KOPT-K1 (cell line): ENCODE results near the gene PCARE.

Experiments
- H3K27ac ChIP-seq: fragments of 200-600 bp; sonication (generic); 2 replicates; pipeline ENCODE4 v1.5.1; 2016; ENCODE audit warnings: antibody characterized with exemption, mild to moderate bottlenecking, low read depth, low read length; ENCODE audit not compliant: poor library complexity, severe bottlenecking
- H3K36me3 ChIP-seq: fragments of 200-600 bp; sonication (generic); 2 replicates; pipeline ENCODE4 v1.5.1; 2017; ENCODE audit warnings: antibody characterized with exemption, mild to moderate bottlenecking, low read length, moderate library complexity; ENCODE audit not compliant: insufficient read depth
- H3K9me3 ChIP-seq: fragments of 200-600 bp; sonication (generic); 2 replicates; pipeline ENCODE4 v1.5.1; 2017; ENCODE audit warnings: antibody characterized with exemption, low read length, mild to moderate bottlenecking; ENCODE audit not compliant: insufficient read depth, poor library complexity, severe bottlenecking

PCARE gene

GRCh38 chr2:29061176-29061575 lies 13.1 kb downstream of the PCARE start:
- Histone ChIP-seq H3K27ac (no peak overlapping the region), H3K9me3 (no peaks in the 10 kb centered on the region), H3K36me3 (no peaks in the 10 kb centered on the region)

DNA sequence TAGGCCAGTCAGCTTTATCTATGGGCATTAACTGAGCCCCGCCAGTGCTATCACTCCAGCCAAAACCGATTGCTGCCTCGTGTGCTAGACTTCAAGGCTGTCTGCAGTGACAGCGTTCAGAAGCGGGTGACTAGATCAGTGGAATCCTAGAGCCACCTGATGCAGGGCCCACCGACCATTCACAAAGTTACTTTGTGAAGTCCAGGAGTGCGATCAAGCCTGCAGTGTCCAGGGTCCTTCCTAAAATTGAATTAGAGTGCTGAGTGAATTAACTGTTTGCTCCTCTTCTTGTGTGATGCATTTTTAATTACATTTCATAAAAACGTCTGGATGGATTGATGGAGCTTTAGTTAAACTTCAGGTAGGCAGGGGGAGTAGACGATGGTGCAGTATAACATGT lies 13.9 kb downstream of the PCARE start:
- Histone ChIP-seq H3K36me3 (no peaks in the 10 kb centered on the region), H3K27ac (no peak overlapping the region), H3K9me3 (no peaks in the 10 kb centered on the region)

GRCh38 chr2:29059624-29060023 lies 14.7 kb downstream of the PCARE start:
- no peaks in the 10 kb centered on the region for H3K36me3 ChIP-seq
- no peak overlapping the region for H3K27ac ChIP-seq
- no peaks in the 10 kb centered on the region for H3K9me3 ChIP-seq

DNA sequence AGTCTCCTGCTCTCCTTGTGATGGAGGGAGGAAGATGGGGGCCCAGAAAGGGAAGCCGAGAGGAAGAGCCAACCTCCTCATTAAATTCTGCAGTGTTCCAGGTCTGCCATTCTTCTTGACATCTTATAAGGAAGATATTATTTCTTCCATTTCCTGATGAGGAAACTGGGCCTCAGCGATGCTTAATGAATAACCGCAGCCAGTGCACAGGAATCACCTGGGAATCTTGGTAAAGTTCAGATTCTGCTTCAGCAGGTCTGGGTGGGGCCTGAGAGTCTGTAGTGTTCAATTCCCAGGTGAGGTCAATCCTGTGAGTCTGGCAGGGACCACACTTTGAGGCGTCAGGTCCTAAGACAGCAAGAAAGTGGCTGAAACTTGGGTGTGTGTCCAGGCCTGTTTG lies 17.3 kb downstream of the PCARE start:
- no peak overlapping the region for H3K27ac ChIP-seq
- H3K36me3 ChIP-seq = no peaks in the 10 kb centered on the region
- no peaks in the 10 kb centered on the region for H3K9me3 ChIP-seq

- no peak overlapping the region for H3K27ac ChIP-seq
- no peaks in the 10 kb centered on the region for H3K9me3 ChIP-seq
- no peaks in the 10 kb centered on the region for H3K36me3 ChIP-seq
These were observed 17.9 kb downstream of the PCARE start for GRCh38 chr2:29056452-29056851.

GRCh38 chr2:29055601-29056000 lies 18.7 kb downstream of the PCARE start:
- H3K9me3 ChIP-seq = no peaks in the 10 kb centered on the region
- no peak overlapping the region for H3K27ac ChIP-seq

DNA sequence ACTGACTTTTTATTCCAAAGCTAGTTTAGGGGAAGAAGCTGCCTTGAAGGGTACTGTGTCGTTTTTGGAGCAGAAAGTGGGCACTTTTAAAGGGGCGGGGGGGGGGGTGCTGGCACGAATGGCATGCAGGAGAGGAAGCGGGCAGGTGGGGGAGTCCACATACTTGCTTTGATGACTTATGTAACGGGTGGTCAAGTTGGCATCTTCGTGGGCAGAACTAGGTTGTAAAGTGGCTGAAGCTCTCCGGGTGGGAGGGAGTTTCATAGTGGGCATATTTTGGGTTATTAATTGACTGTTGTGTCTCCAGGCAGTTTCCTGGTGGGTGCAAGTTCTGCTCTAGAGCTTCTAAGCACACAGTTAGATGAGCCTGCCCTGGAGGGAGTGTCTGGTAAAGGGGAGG lies 19.9 kb downstream of the PCARE start:
- H3K27ac ChIP-seq = no peak overlapping the region

More at GRCh38 chr2:29055601-29056000, 18.7 kb downstream of the PCARE start:
- no peaks in the 10 kb centered on the region for H3K36me3 ChIP-seq

GRCh38 chr2:29053670-29054400 lies 20.5 kb downstream of the PCARE start:
- H3K9me3 ChIP-seq = no peaks in the 10 kb centered on the region
- no peaks in the 10 kb centered on the region for H3K36me3 ChIP-seq
- no peak overlapping the region for H3K27ac ChIP-seq

More for the DNA sequence above, 19.9 kb downstream of the PCARE start:
- Histone ChIP-seq H3K9me3 (no peaks in the 10 kb centered on the region), H3K36me3 (no peaks in the 10 kb centered on the region)

- Histone ChIP-seq H3K9me3 (no peaks in the 10 kb centered on the region), H3K36me3 (no peaks in the 10 kb centered on the region), H3K27ac (no peak overlapping the region)
These were observed 21.1 kb downstream of the PCARE start for GRCh38 chr2:29053223-29053622.

- H3K36me3 ChIP-seq = no peaks in the 10 kb centered on the region
- no peak overlapping the region for H3K27ac ChIP-seq
- no peaks in the 10 kb centered on the region for H3K9me3 ChIP-seq
These were observed 21.5 kb downstream of the PCARE start for GRCh38 chr2:29052807-29053206.

DNA sequence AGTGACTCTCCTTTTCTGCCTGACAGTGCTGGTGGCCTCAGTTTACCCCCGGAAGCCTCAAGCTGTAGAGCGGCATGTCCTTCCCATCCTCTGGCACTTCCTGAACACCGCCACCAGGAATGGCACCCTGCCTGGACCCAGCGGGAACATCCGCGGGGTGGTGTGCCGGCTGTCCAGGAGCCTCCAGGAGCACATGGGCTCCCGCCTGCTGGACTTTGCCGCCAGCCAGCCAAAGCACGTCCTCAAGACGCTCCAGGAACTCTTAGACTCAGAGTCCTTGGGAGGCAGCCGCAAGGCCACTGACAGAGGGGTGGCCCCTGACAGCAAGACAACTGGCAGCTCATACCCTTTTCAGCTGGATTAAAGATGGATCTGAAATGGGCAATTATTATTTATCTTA lies 22.6 kb downstream of the PCARE start:
- H3K9me3 ChIP-seq = no peaks in the 10 kb centered on the region
- no peaks in the 10 kb centered on the region for H3K36me3 ChIP-seq
- H3K27ac ChIP-seq = no peak overlapping the region

GRCh38 chr2:29050591-29050990 lies 23.7 kb downstream of the PCARE start:
- H3K36me3 ChIP-seq = no peaks in the 10 kb centered on the region
- H3K9me3 ChIP-seq = no peaks in the 10 kb centered on the region
- H3K27ac ChIP-seq = no peak overlapping the region

GRCh38 chr2:29047083-29047845 lies 27.1 kb downstream of the PCARE start:
- Histone ChIP-seq H3K27ac (peak overlapping the region; percentile 2), H3K9me3 (no peaks in the 10 kb centered on the region), H3K36me3 (no peaks in the 10 kb centered on the region)

- H3K9me3 ChIP-seq = no peaks in the 10 kb centered on the region
- no peaks in the 10 kb centered on the region for H3K36me3 ChIP-seq
- H3K27ac ChIP-seq = no peak overlapping the region
These were observed 28.0 kb downstream of the PCARE start for GRCh38 chr2:29046321-29046720.

GRCh38 chr2:29044459-29044858 lies 29.9 kb downstream of the PCARE start:
- Histone ChIP-seq H3K9me3 (no peaks in the 10 kb centered on the region), H3K27ac (no peak overlapping the region), H3K36me3 (no peaks in the 10 kb centered on the region)
